K562 (cell line): ENCODE data around the gene ATXN7. TPM values are rescaled to one million over a fixed set of nuclear protein-coding genes. Genes with fewer than 3 reads are reported as not detected.

Source experiments
- ATAC-seq: fragments of 200-7000 bp; cut with Tn5 transposase; 3 replicates; pipeline ENCODE4 v1.9.1; 2020; ENCODE audit warnings: moderate library complexity
- BruUV-seq: library from RNA; stranded (reverse); fragments of 400-500 nt; replicated peaks from 2 replicates; lab custom pipeline; 2021; lab: Mats Ljungman, UMichigan
- CTCF ChIA-PET: fragments of 300-600 bp; formaldehyde crosslinking; extraction: SDS; loops from one replicate; lab custom pipeline; 2021; ENCODE audit warnings: low intra/inter-chr PET ratio; lab: Yijun Ruan, JAX
- POLR2A ChIA-PET: fragments of 300-600, 350-650 bp; sonication (Branson Sonifier 250); formaldehyde crosslinking; extraction: SDS; loops from one replicate; lab custom pipeline; 2021; ENCODE audit warnings: antibody characterized with exemption, inconsistent platforms; lab: Yijun Ruan, JAX
- DNase-seq, 4 experiments: peaks; one replicate each; pipeline versions ENCODE4 v3.0.0 to v3.0.0-alpha.2; 2011 to 2018; ENCODE audit warnings: low spot score in 3 of 4, mixed read lengths in 3 of 4; ENCODE audit errors: extremely low read depth in 1 of 4
- FAIRE-seq: peaks from 2 replicates; lab custom pipeline; 2011; peaks lifted over from hg19 to GRCh38; lab: Jason Lieb, UNC
- H2AFZ ChIP-seq: 2 replicates; pipeline ENCODE4 v1.6.0; 2011; ENCODE audit warnings: low read depth, low read length, control low read depth, inconsistent platforms
- H3K27ac ChIP-seq: fragments of 200-600 bp; 3 replicates; pipeline ENCODE4 v1.8.0; 2011; ENCODE audit warnings: low read depth, mild to moderate bottlenecking, control low read depth, inconsistent platforms, low read length, moderate library complexity, mixed read lengths; ENCODE audit errors: extremely low read depth
- H3K27me3 ChIP-seq, 2 experiments: fragments of 300-600 bp in 1 of 2; 2 replicates in 1 of 2; 3 replicates in 1 of 2; pipeline versions ENCODE4 v1.6.0 to v1.8.0; 2011; ENCODE audit warnings: inconsistent platforms in 2 of 2, low read length in 2 of 2, mild to moderate bottlenecking in 1 of 2, mixed read lengths in 1 of 2, moderate library complexity in 1 of 2; ENCODE audit not compliant: control insufficient read depth in 2 of 2, insufficient read depth in 2 of 2
- H3K36me3 ChIP-seq: fragments of 300-600 bp; 3 replicates; pipeline ENCODE4 v1.8.0; 2011; ENCODE audit warnings: mild to moderate bottlenecking, low read length, inconsistent platforms; ENCODE audit not compliant: control insufficient read depth, insufficient read depth
- H3K4me1 ChIP-seq, 2 experiments: fragments of 200-600 bp in 1 of 2; replicated peaks in 1 of 2; 2 replicates in 1 of 2; 3 replicates in 1 of 2; pipeline versions ENCODE4 v1.5.1 to v1.8.0; 2011; ENCODE audit warnings: inconsistent platforms in 2 of 2, low read length in 2 of 2, mild to moderate bottlenecking in 1 of 2, mixed read lengths in 1 of 2, moderate library complexity in 1 of 2; ENCODE audit not compliant: control insufficient read depth in 2 of 2, insufficient read depth in 2 of 2
- H3K4me2 ChIP-seq: 2 replicates; pipeline ENCODE4 v1.6.1; 2011; ENCODE audit warnings: low read length, control low read depth, inconsistent platforms, mixed read lengths; ENCODE audit not compliant: insufficient read depth
- H3K4me3 ChIP-seq: fragments of 200-600 bp; sonication (generic), shearing (Covaris generic); 2 replicates; pipeline ENCODE4 v1.5.1; 2016; ENCODE audit warnings: control low read depth, inconsistent platforms
- H3K79me2 ChIP-seq: fragments of 200-600 bp; 3 replicates; pipeline ENCODE4 v1.8.0; 2011; ENCODE audit warnings: low read length, inconsistent platforms; ENCODE audit not compliant: control insufficient read depth, insufficient read depth
- H3K9ac ChIP-seq, 2 experiments: 2 replicates each; pipeline versions ENCODE4 v1.6.0 to v1.6.1; 2011; ENCODE audit warnings: low read depth in 2 of 2, low read length in 2 of 2, control low read depth in 1 of 2, inconsistent platforms in 1 of 2, mild to moderate bottlenecking in 1 of 2, mixed read lengths in 1 of 2; ENCODE audit not compliant: insufficient read depth in 1 of 2
- H3K9me1 ChIP-seq: one replicate; pipeline ENCODE4 v1.6.0; 2011; ENCODE audit warnings: inconsistent platforms, mild to moderate bottlenecking, low read length, moderate library complexity; ENCODE audit not compliant: control insufficient read depth, insufficient read depth
- H3K9me3 ChIP-seq: replicated peaks from 2 replicates; pipeline ENCODE4 v1.5.1; 2011; ENCODE audit warnings: low read depth, low read length, inconsistent platforms; ENCODE audit not compliant: control insufficient read depth, insufficient read depth
- H4K20me1 ChIP-seq: replicated peaks from 2 replicates; pipeline ENCODE4 v1.6.1; 2011; ENCODE audit warnings: low read length, inconsistent platforms, mixed read lengths; ENCODE audit not compliant: control insufficient read depth, insufficient read depth
- JUN ChIP-seq, 2 experiments: sonication (generic) in 1 of 2; formaldehyde crosslinking in 1 of 2; IDR thresholded peaks; 2 replicates each; pipeline versions ENCODE4 v1.6.1 to v1.8.0; 2012 to 2022; ENCODE audit warnings: borderline replicate concordance in 2 of 2, mild to moderate bottlenecking in 2 of 2, improper control_type of control experiment in 1 of 2, low read depth in 1 of 2, low read length in 1 of 2, missing genetic modification reagents in 1 of 2
- WGBS: fragments of 100-300 bp; shearing (Covaris generic); methylation state at CpG from one replicate; pipeline ENCODE4 v1.1.6; 2016; ENCODE audit warnings: low coverage, mixed read lengths; ENCODE audit not compliant: insufficient coverage; ENCODE audit errors: missing lambda C conversion rate; 5-methylcytosine and 5-hydroxymethylcytosine counted together
- in situ Hi-C: fragments of 300-500 bp; cut with MboI; formaldehyde crosslinking; loops from 4 replicates; pipeline ENCODE4 v1.15.0; 2018; ENCODE audit warnings: inconsistent platforms, mixed read lengths
- intact Hi-C: fragments of 100-400 bp; cut with micrococcal nuclease; formaldehyde crosslinking; loops from 2 replicates; pipeline ENCODE4 v1.14.2; 2022
- polyA plus RNA-seq, 8 experiments: library from polyadenylated mRNA; depleted of rRNA in 4 of 8; stranded (reverse) in 5 of 8; unstranded in 3 of 8; fragments of >200 nt; fragmentation: Nextera tagmentation in 2 of 8; fragmentation: Illumina TruSeq in 1 of 8; extraction: Ambion mirVana in 2 of 8; extraction: Trizol in 1 of 8; gene quantifications; 2 replicates each; pipeline versions ENCODE4 v1.2.1 to v1.2.3, GENCODE V29; 2011 to 2014; ENCODE audit warnings: inconsistent platforms in 1 of 8, missing spikeins in 1 of 8
- total RNA-seq, 7 experiments: library from RNA; depleted of rRNA in 6 of 7; stranded (reverse); fragments of >200 nt in 6 of 7; fragmentation: Illumina TruSeq in 2 of 7; extraction: Trizol in 2 of 7; gene quantifications; 2 replicates each; pipeline versions ENCODE4 v1.2.1 to v1.2.3, GENCODE V29; 2011 to 2021; ENCODE audit warnings: low replicate concordance in 1 of 7
- TF ChIP-seq, protein P1 (sequence below), 3 experiments: fragments of 200-800 bp in 1 of 3; fragments of 250-450 bp in 1 of 3; fragments of 450-650 bp in 1 of 3; sonication (Bioruptor Pico) in 1 of 3; sonication (Bioruptor generic) in 1 of 3; formaldehyde crosslinking in 1 of 3; IDR thresholded peaks; 2 replicates each; pipeline versions ENCODE4 v1.6.1 to v1.8.0; 2016 to 2022; ENCODE audit warnings: mild to moderate bottlenecking in 2 of 3, missing genetic modification characterization in 2 of 3, missing compliant biosample characterization in 1 of 3, moderate library complexity in 1 of 3
- TF ChIP-seq, protein P2 (sequence below): fragments of 250-450 bp; sonication (Bioruptor Pico); IDR thresholded peaks from 2 replicates; pipeline ENCODE4 v1.5.0; 2021

The ATXN7 gene
- total and polyA plus RNA-seq, 9 of the 15 experiments (the other 6 are each of a cell fraction or from before 2014, with no cell fraction given) = 0.41 to 9.2 (median 6.7) TPM

DNA sequence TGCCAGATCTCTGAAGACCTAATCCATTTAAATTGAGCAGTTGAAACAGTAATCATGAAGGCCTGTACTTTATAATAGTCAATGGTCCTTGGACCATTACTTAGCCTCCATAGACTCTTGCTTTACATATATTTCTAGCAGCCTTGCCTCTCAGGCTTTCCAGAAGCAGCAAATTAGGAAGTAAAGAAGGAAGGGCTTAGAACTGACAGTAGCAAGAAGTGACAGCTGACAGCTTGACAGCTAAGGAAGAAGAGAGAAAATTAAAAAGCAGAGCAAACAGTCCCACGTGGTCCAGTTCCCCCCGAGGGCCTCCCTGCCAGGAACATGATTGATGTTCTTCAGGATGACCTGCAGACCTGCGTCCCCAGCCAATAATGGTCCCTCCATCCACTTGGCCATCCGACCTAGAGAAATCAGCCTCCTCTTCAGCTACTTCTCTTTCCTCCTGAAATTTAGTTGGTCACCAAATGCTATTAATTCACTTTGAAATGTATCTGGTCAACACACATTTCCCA is 174.6 kb downstream of the ATXN7 start:
- CTCF ChIA-PET = no interaction called here
- Histone ChIP-seq H3K36me3 (no peaks in the 10 kb centered on the region), H3K9me3 (no peaks in the 10 kb centered on the region), H3K4me3 (no peak overlapping the region), H3K9ac (no peak overlapping the region), H2AFZ (no peak overlapping the region), H3K27me3 (peaks cover 0 to 6% of the 10 kb centered on the region in 2 experiments; a peak in 2 of 5 replicates), H3K9me1 (no peaks in the 10 kb centered on the region), H3K4me1 (no peaks in the 10 kb centered on the region), H4K20me1 (no peaks in the 10 kb centered on the region), H3K27ac (no peak overlapping the region), H3K79me2 (no peaks in the 10 kb centered on the region), H3K4me2 (no peak overlapping the region)
- no peak for FAIRE-seq
- WGBS = 0% methylated on average over 4 of the region's 4 CpGs
- no peak for DNase-seq
- no peak for ATAC-seq
- BruUV-seq = no TSS peak
- POLR2A ChIA-PET = no interaction called here
- TF ChIP-seq, protein P1, sequence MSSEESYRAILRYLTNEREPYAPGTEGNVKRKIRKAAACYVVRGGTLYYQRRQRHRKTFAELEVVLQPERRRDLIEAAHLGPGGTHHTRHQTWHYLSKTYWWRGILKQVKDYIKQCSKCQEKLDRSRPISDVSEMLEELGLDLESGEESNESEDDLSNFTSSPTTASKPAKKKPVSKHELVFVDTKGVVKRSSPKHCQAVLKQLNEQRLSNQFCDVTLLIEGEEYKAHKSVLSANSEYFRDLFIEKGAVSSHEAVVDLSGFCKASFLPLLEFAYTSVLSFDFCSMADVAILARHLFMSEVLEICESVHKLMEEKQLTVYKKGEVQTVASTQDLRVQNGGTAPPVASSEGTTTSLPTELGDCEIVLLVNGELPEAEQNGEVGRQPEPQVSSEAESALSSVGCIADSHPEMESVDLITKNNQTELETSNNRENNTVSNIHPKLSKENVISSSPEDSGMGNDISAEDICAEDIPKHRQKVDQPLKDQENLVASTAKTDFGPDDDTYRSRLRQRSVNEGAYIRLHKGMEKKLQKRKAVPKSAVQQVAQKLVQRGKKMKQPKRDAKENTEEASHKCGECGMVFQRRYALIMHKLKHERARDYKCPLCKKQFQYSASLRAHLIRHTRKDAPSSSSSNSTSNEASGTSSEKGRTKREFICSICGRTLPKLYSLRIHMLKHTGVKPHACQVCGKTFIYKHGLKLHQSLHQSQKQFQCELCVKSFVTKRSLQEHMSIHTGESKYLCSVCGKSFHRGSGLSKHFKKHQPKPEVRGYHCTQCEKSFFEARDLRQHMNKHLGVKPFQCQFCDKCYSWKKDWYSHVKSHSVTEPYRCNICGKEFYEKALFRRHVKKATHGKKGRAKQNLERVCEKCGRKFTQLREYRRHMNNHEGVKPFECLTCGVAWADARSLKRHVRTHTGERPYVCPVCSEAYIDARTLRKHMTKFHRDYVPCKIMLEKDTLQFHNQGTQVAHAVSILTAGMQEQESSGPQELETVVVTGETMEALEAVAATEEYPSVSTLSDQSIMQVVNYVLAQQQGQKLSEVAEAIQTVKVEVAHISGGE (CRISPR knock-in tag; IDR thresholded peaks at IDR 0.05) = peak in 1 of 3 experiments; percentile 59; a peak in 1 of 6 replicates
- TF ChIP-seq JUN (IDR thresholded peaks at IDR 0.05; ENCODE audit: borderline replicate concordance, low read depth, low read length) (no peak), JUN (CRISPR knock-in tag; IDR thresholded peaks at IDR 0.05; ENCODE audit: borderline replicate concordance) (no peak)
- TF ChIP-seq, protein P2, sequence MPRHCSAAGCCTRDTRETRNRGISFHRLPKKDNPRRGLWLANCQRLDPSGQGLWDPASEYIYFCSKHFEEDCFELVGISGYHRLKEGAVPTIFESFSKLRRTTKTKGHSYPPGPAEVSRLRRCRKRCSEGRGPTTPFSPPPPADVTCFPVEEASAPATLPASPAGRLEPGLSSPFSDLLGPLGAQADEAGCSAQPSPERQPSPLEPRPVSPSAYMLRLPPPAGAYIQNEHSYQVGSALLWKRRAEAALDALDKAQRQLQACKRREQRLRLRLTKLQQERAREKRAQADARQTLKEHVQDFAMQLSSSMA = no peak
- intact Hi-C loops = no loop called here
- in situ Hi-C loops = no loop called here
